ENCODE data around the gene ZNF816. TPM values are rescaled to one million over a fixed set of nuclear protein-coding genes. Genes with fewer than 3 reads are reported as not detected.

ZNF816 gene
- total RNA-seq (10 to 100 TPM in 1 of 10 donors, 1 to 10 TPM in 9; 3.8 to 11.8 (median 5.6) TPM), polyA plus RNA-seq (1 to 10 TPM; 1.6 to 1.9 TPM)
- long read RNA-seq, donor 1, partial matches to known transcripts, result 0 of 8 reads
- long read RNA-seq, donor 1, other reads (novel, unspliced or antisense), result 3 of 8 reads
- long read RNA-seq, donor 2, partial matches to known transcripts, result 0 of 2 reads
- long read RNA-seq, donor 2, other reads (novel, unspliced or antisense), result 0 of 2 reads
- long read RNA-seq, donor 3, partial matches to known transcripts, result 1 of 5 reads
- long read RNA-seq, donor 3, other reads (novel, unspliced or antisense), result 0 of 5 reads

DNA sequence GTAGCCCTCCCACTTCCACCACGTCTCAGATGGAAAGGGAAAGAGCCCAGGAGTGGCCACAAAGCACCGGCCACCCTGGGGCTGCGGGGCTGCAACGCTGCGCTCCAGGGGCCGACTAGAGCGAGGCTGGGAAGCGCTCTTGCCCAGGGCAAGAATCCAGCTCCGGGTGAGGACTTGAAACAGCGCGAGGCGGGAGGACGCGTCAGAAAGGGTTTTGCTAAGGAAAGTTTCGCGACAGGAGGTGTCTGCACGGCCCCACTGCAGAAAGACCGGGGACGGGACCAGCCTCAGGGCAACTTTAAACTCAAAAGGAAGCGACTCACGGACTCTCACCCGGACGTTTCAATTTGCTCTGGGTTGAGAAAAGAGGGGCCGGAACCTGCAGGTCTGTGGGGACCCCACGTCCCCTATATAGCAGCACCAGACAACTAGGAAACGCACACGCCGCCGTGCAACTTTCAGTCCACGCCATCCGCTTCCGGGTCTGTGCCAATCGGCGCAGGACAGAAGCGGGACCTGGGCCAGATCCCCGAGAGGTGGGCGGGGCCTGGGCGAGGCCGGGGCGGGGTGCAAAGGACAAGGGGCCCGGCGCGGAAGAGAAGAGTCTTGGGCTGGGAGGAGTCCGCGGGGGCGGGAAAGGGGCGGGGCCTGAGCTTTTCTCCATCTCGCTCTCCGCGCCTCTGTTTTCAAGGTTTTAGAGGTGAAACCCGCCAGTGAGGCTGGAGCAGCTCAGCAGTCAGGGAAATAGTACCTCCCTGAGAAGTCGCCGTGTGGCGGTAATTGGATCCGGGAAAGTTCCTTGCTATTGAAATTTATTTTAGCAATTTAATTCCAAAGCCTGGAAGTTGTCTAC, at the start of gene ZNF816:
Gene ZNF816, minus strand, starts transcription at position 488 of the 853 bp plus-strand sequence. CDS start 6,792 bp downstream, outside the sequence.
- intact Hi-C loops (cut with DNase I), result loop anchor here in 5 of 10 donors (1.0 to 5.0 kb wide), 5 partner anchors 20 to 66 kb away; partner anchors contain the start of gene ZNF320 (in 3 of the 5)

GRCh38 chr19:53012006-53012405, 49.3 kb upstream of the ZNF816 start:
- no peak overlapping the region for H3K27ac ChIP-seq
- TF ChIP-seq, protein P1, sequence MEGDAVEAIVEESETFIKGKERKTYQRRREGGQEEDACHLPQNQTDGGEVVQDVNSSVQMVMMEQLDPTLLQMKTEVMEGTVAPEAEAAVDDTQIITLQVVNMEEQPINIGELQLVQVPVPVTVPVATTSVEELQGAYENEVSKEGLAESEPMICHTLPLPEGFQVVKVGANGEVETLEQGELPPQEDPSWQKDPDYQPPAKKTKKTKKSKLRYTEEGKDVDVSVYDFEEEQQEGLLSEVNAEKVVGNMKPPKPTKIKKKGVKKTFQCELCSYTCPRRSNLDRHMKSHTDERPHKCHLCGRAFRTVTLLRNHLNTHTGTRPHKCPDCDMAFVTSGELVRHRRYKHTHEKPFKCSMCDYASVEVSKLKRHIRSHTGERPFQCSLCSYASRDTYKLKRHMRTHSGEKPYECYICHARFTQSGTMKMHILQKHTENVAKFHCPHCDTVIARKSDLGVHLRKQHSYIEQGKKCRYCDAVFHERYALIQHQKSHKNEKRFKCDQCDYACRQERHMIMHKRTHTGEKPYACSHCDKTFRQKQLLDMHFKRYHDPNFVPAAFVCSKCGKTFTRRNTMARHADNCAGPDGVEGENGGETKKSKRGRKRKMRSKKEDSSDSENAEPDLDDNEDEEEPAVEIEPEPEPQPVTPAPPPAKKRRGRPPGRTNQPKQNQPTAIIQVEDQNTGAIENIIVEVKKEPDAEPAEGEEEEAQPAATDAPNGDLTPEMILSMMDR (IDR thresholded peaks at IDR 0.05), result no peak
- H3K4me3 ChIP-seq, result no peak overlapping the region
- no peaks in the 10 kb centered on the region for H3K36me3 ChIP-seq
- no peak for DNase-seq
- ATAC-seq, result no peak
- H3K9me3 ChIP-seq, result peaks cover 0 to 15% (median 0%) of the 10 kb centered on the region in 11 donors
- H3K27me3 ChIP-seq, result peaks cover 0 to 28% (median 4%) of the 10 kb centered on the region in 7 donors
- H3K4me1 ChIP-seq, result no peaks in the 10 kb centered on the region
- 87 to 92% methylated on average over 6 of the region's 6 CpGs for WGBS, 2 donors
- intact Hi-C loops (cut with DNase I), result no loop called here

More for the DNA sequence above, at the start of gene ZNF816:
- peak within 1 kb of the TSS; percentile 39 to 83 (median 72) for H3K4me3 ChIP-seq
- ATAC-seq, result peak; percentile 99 to 100 (median 100)
- peaks cover 0 to 20% (median 0%) of the 10 kb centered on the region in 9 donors for H3K36me3 ChIP-seq
- TF ChIP-seq, protein P1 (IDR thresholded peaks at IDR 0.05), result no peak
- peaks cover 0 to 22% (median 13%) of the 10 kb centered on the region in 9 donors for H3K4me1 ChIP-seq
- H3K27ac ChIP-seq, result peak within 1 kb of the TSS; percentile 20 to 95 (median 83)
- WGBS, 2 donors, result 0 to 1% methylated on average over 55 of the region's 55 CpGs
- H3K27me3 ChIP-seq, result no peaks in the 10 kb centered on the region
- peaks cover 0 to 41% (median 4%) of the 10 kb centered on the region in 11 donors for H3K9me3 ChIP-seq
- DNase-seq, result peak; percentile 97 to 99

- H3K9me3 ChIP-seq, result peaks cover 0 to 14% (median 0%) of the 10 kb centered on the region in 11 donors
- DNase-seq (no peak), ATAC-seq (no peak)
- no peak overlapping the region for H3K27ac ChIP-seq
- H3K4me1 ChIP-seq, result no peaks in the 10 kb centered on the region
- H3K27me3 ChIP-seq, result peaks cover 0 to 28% (median 4%) of the 10 kb centered on the region in 7 donors
- TF ChIP-seq, protein P1 (IDR thresholded peaks at IDR 0.05), result no peak
- WGBS, 2 donors, result 57 to 58% methylated on average over 9 of the region's 9 CpGs
- no peaks in the 10 kb centered on the region for H3K36me3 ChIP-seq
- no peak overlapping the region for H3K4me3 ChIP-seq
- intact Hi-C loops (cut with DNase I), result no loop called here
Observed at GRCh38 chr19:53010494-53010893, 47.8 kb upstream of the ZNF816 start.

Measured in heart right ventricle (tissue), 16 donors.